Measurements from ENCODE around the gene KIAA0513. TPM values are rescaled to one million over a fixed set of nuclear protein-coding genes. Genes with fewer than 3 reads are reported as not detected.

KIAA0513 gene
- total RNA-seq, 1 donor from 2014 or later: 16.3 TPM

GRCh38 chr16:84986102-84986501 lies 41.5 kb upstream of the KIAA0513 start:
- H3K9me3 Mint-ChIP-seq (ENCODE audit: low read depth): no peaks in the 10 kb centered on the region
- H3K36me3 Mint-ChIP-seq (ENCODE audit: insufficient read depth): peaks cover 45% of the 10 kb centered on the region
- H3K4me1 Mint-ChIP-seq (ENCODE audit: low read depth): peaks cover 13% of the 10 kb centered on the region
- no peak for TF ChIP-seq CTCF (IDR thresholded peaks at IDR 0.05; ENCODE audit: unreplicated experiment)
- H3K4me3 Mint-ChIP-seq (ENCODE audit: low read depth): no peak overlapping the region
- H3K27me3 Mint-ChIP-seq: no peaks in the 10 kb centered on the region
- DNase-seq (ENCODE audit: low spot score, unreplicated experiment): no peak
- no peak overlapping the region for H3K27ac Mint-ChIP-seq

- Mint-ChIP-seq H3K9me3 (ENCODE audit: low read depth) (no peaks in the 10 kb centered on the region), H3K4me3 (ENCODE audit: low read depth) (no peak overlapping the region), H3K36me3 (ENCODE audit: insufficient read depth) (peaks cover 39% of the 10 kb centered on the region), H3K27me3 (no peaks in the 10 kb centered on the region), H3K4me1 (ENCODE audit: low read depth) (peaks cover 13% of the 10 kb centered on the region), H3K27ac (peak overlapping the region; percentile 30)
- DNase-seq (ENCODE audit: low spot score, unreplicated experiment): no peak
- TF ChIP-seq CTCF (IDR thresholded peaks at IDR 0.05; ENCODE audit: unreplicated experiment): no peak
Measured at GRCh38 chr16:84986879-84987278, 40.7 kb upstream of the KIAA0513 start.

- H3K4me3 Mint-ChIP-seq (ENCODE audit: low read depth): no peak overlapping the region
- peak overlapping the region; percentile 84 for H3K27ac Mint-ChIP-seq
- no peaks in the 10 kb centered on the region for H3K27me3 Mint-ChIP-seq
- H3K36me3 Mint-ChIP-seq (ENCODE audit: insufficient read depth): peaks cover 35% of the 10 kb centered on the region
- no peak for DNase-seq (ENCODE audit: low spot score, unreplicated experiment)
- peaks cover 9% of the 10 kb centered on the region for H3K4me1 Mint-ChIP-seq (ENCODE audit: low read depth)
- H3K9me3 Mint-ChIP-seq (ENCODE audit: low read depth): no peaks in the 10 kb centered on the region
- no peak for TF ChIP-seq CTCF (IDR thresholded peaks at IDR 0.05; ENCODE audit: unreplicated experiment)
Measured at GRCh38 chr16:84988328-84989080, 39.1 kb upstream of the KIAA0513 start.

GRCh38 chr16:84989749-84990620 lies 37.6 kb upstream of the KIAA0513 start:
- no peaks in the 10 kb centered on the region for H3K27me3 Mint-ChIP-seq

More at GRCh38 chr16:84989749-84990620, 37.6 kb upstream of the KIAA0513 start:
- TF ChIP-seq CTCF (IDR thresholded peaks at IDR 0.05; ENCODE audit: unreplicated experiment): no peak
- DNase-seq (ENCODE audit: low spot score, unreplicated experiment): no peak
- H3K9me3 Mint-ChIP-seq (ENCODE audit: low read depth): no peaks in the 10 kb centered on the region
- H3K36me3 Mint-ChIP-seq (ENCODE audit: insufficient read depth): peaks cover 40% of the 10 kb centered on the region
- H3K4me3 Mint-ChIP-seq (ENCODE audit: low read depth): no peak overlapping the region
- H3K27ac Mint-ChIP-seq: peak overlapping the region; percentile 62
- H3K4me1 Mint-ChIP-seq (ENCODE audit: low read depth): peaks cover 21% of the 10 kb centered on the region

Data from progenitor cell of endocrine pancreas (in vitro differentiated cells).